WTC11 (cell line): ENCODE data around the gene S1PR5. TPM values are rescaled to one million over a fixed set of nuclear protein-coding genes. Genes with fewer than 3 reads are reported as not detected.

Experiments used
- ATAC-seq: fragments of 200-7000 bp; cut with Tn5 transposase; 2 replicates; pipeline ENCODE4 v1.10.0; 2021; ENCODE audit warnings: mild to moderate bottlenecking, moderate library complexity
- Bru-seq: library from RNA; stranded (reverse); fragments of 400-500 nt; gene quantifications from one replicate; lab custom pipeline; 2021; lab: Mats Ljungman, UMichigan
- CTCF ChIA-PET: fragments of 300-600 bp; sonication (Branson Sonifier 250); formaldehyde crosslinking; loops from one replicate; lab custom pipeline; 2021; ENCODE audit warnings: antibody characterized with exemption; lab: Charles Lee
- POLR2A ChIA-PET: fragments of 350-600 bp; sonication (Branson Sonifier 250); formaldehyde crosslinking; loops from one replicate; lab custom pipeline; 2021; ENCODE audit warnings: antibody characterized with exemption; lab: Charles Lee
- DNase-seq: peaks from one replicate; pipeline ENCODE4 v3.0.0; 2021; ENCODE audit warnings: low spot score
- H3K27ac Mint-ChIP-seq: 2 replicates; pipeline ENCODE4 v1.8.0; 2021; ENCODE audit warnings: mixed read lengths
- H3K27me3 Mint-ChIP-seq: 2 replicates; pipeline ENCODE4 v1.8.0; 2021; ENCODE audit warnings: low read depth, mild to moderate bottlenecking, moderate library complexity, mixed read lengths
- H3K36me3 Mint-ChIP-seq: 2 replicates; pipeline ENCODE4 v1.8.0; 2021; ENCODE audit warnings: mixed read lengths
- H3K4me1 Mint-ChIP-seq: 2 replicates; pipeline ENCODE4 v1.8.0; 2022; ENCODE audit warnings: mixed read lengths
- H3K4me3 Mint-ChIP-seq: 2 replicates; pipeline ENCODE4 v1.8.0; 2021; ENCODE audit warnings: mild to moderate bottlenecking, moderate library complexity, mixed read lengths
- H3K9me3 Mint-ChIP-seq: 2 replicates; pipeline ENCODE4 v1.8.0; 2021; ENCODE audit warnings: mixed read lengths
- FOXP1 ChIP-seq: sonication (generic); formaldehyde crosslinking; IDR thresholded peaks from 2 replicates; pipeline ENCODE4 v1.8.0; 2022; ENCODE audit warnings: missing genetic modification reagents, mild to moderate bottlenecking, moderate library complexity, borderline replicate concordance
- JAZF1 ChIP-seq: fragments of 250-450 bp; sonication (Bioruptor Pico); IDR thresholded peaks from 2 replicates; pipeline ENCODE4 v1.9.0; 2021; ENCODE audit warnings: moderate library complexity, mild to moderate bottlenecking, inconsistent platforms
- KAT7 ChIP-seq: sonication (generic); formaldehyde crosslinking; IDR thresholded peaks from 2 replicates; pipeline ENCODE4 v1.8.1; 2023; ENCODE audit warnings: missing genetic modification reagents, mild to moderate bottlenecking, borderline replicate concordance
- MYBL2 ChIP-seq: sonication (generic); formaldehyde crosslinking; IDR thresholded peaks from 2 replicates; pipeline ENCODE4 v1.8.1; 2023; ENCODE audit warnings: mild to moderate bottlenecking, moderate library complexity, missing genetic modification reagents
- SMAD3 ChIP-seq: sonication (generic); formaldehyde crosslinking; IDR thresholded peaks from 2 replicates; pipeline ENCODE4 v1.8.0; 2022; ENCODE audit warnings: missing genetic modification reagents, mild to moderate bottlenecking, borderline replicate concordance
- SP1 ChIP-seq: sonication (generic); formaldehyde crosslinking; conservative IDR thresholded peaks from 2 replicates; pipeline ENCODE4 v1.8.1; 2022; ENCODE audit warnings: missing genetic modification reagents
- TP53 ChIP-seq: sonication (generic); formaldehyde crosslinking; IDR thresholded peaks from 2 replicates; pipeline ENCODE4 v1.8.1; 2023; ENCODE audit warnings: mild to moderate bottlenecking, missing genetic modification reagents
- ZNF121 ChIP-seq: sonication (generic); formaldehyde crosslinking; IDR thresholded peaks from 2 replicates; pipeline ENCODE4 v1.8.0; 2023; ENCODE audit warnings: missing genetic modification reagents
- ZNF219 ChIP-seq: sonication (generic); formaldehyde crosslinking; IDR thresholded peaks from 2 replicates; pipeline ENCODE4 v1.8.0; 2023; ENCODE audit warnings: missing genetic modification reagents, mild to moderate bottlenecking, borderline replicate concordance
- ZNF263 ChIP-seq: sonication (generic); formaldehyde crosslinking; IDR thresholded peaks from 2 replicates; pipeline ENCODE4 v1.8.1; 2022; ENCODE audit warnings: low read depth, mild to moderate bottlenecking, moderate library complexity, missing genetic modification reagents
- long read RNA-seq, 3 experiments: library from RNA in 1 of 3; library from capped mRNA in 1 of 3; library from polyadenylated mRNA in 1 of 3; unstranded in 2 of 3; stranded (forward) in 1 of 3; transcript quantifications; one replicate each; pipeline ENCODE4 v2.0.0, GENCODE V29; 2021
- total RNA-seq: library from RNA; stranded (reverse); gene quantifications from 3 replicates; pipeline ENCODE4 v1.2.3, GENCODE V29; 2021
- TF ChIP-seq, protein P1 (sequence below): sonication (generic); formaldehyde crosslinking; IDR thresholded peaks from 2 replicates; pipeline ENCODE4 v1.8.0; 2022; ENCODE audit warnings: mild to moderate bottlenecking, missing genetic modification reagents
- TF ChIP-seq, protein P2 (sequence below): sonication (generic); formaldehyde crosslinking; IDR thresholded peaks from 2 replicates; pipeline ENCODE4 v1.8.1; 2022; ENCODE audit warnings: low read depth, mild to moderate bottlenecking, moderate library complexity, missing genetic modification reagents, borderline replicate concordance
- TF ChIP-seq, protein P3 (sequence below): sonication (generic); formaldehyde crosslinking; IDR thresholded peaks from 2 replicates; pipeline ENCODE4 v1.8.1; 2023; ENCODE audit warnings: mild to moderate bottlenecking, missing genetic modification reagents, moderate library complexity
- TF ChIP-seq, protein P4 (sequence below): fragments of 250-450 bp; sonication (Bioruptor Pico); IDR thresholded peaks from 2 replicates; pipeline ENCODE4 v1.9.0; 2021; ENCODE audit warnings: mild to moderate bottlenecking, borderline replicate concordance
- TF ChIP-seq, protein P5 (sequence below): sonication (generic); formaldehyde crosslinking; IDR thresholded peaks from 2 replicates; pipeline ENCODE4 v1.8.0; 2022; ENCODE audit warnings: mild to moderate bottlenecking, missing genetic modification reagents

The S1PR5 gene, protein sequence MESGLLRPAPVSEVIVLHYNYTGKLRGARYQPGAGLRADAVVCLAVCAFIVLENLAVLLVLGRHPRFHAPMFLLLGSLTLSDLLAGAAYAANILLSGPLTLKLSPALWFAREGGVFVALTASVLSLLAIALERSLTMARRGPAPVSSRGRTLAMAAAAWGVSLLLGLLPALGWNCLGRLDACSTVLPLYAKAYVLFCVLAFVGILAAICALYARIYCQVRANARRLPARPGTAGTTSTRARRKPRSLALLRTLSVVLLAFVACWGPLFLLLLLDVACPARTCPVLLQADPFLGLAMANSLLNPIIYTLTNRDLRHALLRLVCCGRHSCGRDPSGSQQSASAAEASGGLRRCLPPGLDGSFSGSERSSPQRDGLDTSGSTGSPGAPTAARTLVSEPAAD
- total RNA-seq (3.8 to 5.4 TPM (median 4.1 TPM) in 3 replicates), Bru-seq, nascent RNA (percentile 54 among the genes with signal in this experiment)
- long read RNA-seq, experiment 1, transcript S1PR5-202 (2 exons, 2,191 nt): major isoform, 11 of 23 reads
- long read RNA-seq, experiment 1, transcript S1PR5-201 (2 exons, 2,341 nt): major isoform, 11 of 23 reads
- long read RNA-seq, experiment 1, partial matches to known transcripts: 0 of 23 reads
- long read RNA-seq, experiment 1, other reads (novel, unspliced or antisense): 1 of 23 reads
- long read RNA-seq, experiment 2, partial matches to known transcripts: 0 of 7 reads
- long read RNA-seq, experiment 2, other reads (novel, unspliced or antisense): 2 of 7 reads
- long read RNA-seq, experiment 3: 0 reads

DNA sequence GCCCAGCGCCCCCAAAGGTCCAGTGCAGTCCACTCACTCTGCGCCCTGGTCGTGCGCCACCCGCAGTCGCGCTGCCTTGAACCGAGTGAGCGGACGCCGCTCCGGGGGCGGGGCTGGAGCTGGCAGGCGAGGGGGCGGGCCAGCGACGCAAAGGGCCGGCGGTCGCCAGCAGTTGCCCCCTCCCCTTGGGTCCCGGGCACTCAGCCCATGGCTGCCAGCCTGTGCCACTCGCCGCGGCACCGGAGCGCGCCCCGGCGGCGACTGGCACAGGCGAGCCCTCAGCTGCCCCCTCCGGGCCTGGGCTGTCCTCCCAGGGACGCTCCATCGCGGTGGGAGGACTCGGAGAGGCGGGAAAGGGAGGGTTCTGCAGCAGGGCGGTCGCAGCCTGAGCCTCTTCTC is at the start of gene S1PR5:
Gene S1PR5 (minus strand): TSS at position 87 of the 399 bp plus-strand sequence. CDS start 2,436 bp downstream, outside the sequence.
- DNase-seq (peak; percentile 54), ATAC-seq (peak; percentile 47)
- Mint-ChIP-seq H3K27me3 (peaks cover 74% of the 10 kb centered on the region), H3K27ac (no peak within 1 kb of the TSS), H3K4me3 (peak within 1 kb of the TSS; percentile 80), H3K4me1 (peaks cover 35% of the 10 kb centered on the region), H3K9me3 (no peaks in the 10 kb centered on the region), H3K36me3 (peaks cover 8% of the 10 kb centered on the region; the same call in 1 of the 2 replicates)
- POLR2A ChIA-PET: interaction anchor here (0.8 kb wide), 1 partner anchor 178 kb away, joined by 3 read pairs; no protein-coding TSS in a partner anchor
- TF ChIP-seq, protein P1, sequence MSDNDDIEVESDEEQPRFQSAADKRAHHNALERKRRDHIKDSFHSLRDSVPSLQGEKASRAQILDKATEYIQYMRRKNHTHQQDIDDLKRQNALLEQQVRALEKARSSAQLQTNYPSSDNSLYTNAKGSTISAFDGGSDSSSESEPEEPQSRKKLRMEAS (CRISPR knock-in tag): 0 out of 2 replicates have a peak, but pooled peaks have one; percentile 39
- TF ChIP-seq SMAD3 (CRISPR knock-in tag) (no peak), KAT7 (0 out of 2 replicates have a peak, but pooled peaks have one; percentile 38), SP1 (CRISPR knock-in tag) (0 out of 2 replicates have a peak, but pooled peaks have one; percentile 35), ZNF263 (CRISPR knock-in tag) (peak; percentile 76)
- CTCF ChIA-PET: interaction anchor here (0.6 to 4.4 kb wide), 12 partner anchors 9 to 183 kb away, joined by 3 to 19 read pairs (median 5); partner anchors contain the start of genes ATG4D and QTRT1

DNA sequence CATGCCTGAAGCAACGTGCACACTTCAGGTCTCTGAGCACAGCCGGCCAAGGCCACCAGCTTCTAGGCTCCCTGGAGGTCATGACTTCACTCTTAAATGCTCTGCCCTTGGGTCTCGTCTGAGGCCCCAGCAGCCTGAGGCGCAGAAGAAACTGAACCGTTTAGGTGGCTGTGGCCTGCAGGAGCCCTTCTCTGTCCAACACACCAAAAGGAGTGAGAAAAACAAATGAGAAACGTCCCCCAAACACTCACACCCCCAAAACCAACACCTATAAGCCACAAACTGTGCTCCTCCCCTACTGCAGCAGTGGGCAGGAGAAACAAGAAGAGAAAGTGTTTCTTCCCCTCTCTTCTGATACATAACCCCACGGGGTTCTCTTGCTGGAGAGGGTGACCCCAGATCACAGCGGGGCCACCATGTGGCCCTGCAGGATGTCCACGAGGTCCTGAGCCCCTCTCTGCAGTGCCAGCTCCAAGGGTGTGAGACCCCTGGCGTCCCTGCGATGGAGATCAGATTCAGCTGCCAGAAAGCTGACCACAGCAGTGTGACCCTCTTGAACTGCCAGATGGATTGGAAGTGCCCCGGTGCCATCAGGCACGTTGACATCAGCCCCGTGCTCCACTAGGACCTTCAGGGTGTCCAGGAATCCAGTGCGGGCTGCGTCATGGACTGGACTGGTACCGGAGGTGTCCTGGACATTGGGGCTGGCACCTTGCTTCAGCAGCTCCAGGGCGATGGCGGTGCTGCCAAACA is 49.6 kb upstream of the S1PR5 start:
- CTCF ChIA-PET: interaction anchor here (0.9 to 4.2 kb wide), 14 partner anchors 25 to 162 kb away, joined by 3 to 20 read pairs (median 4); partner anchors contain the start of gene DNM2
- no peak overlapping the region for H3K27ac Mint-ChIP-seq
- DNase-seq: no peak
- H3K9me3 Mint-ChIP-seq: no peaks in the 10 kb centered on the region
- no peak for ATAC-seq
- peaks cover 19% of the 10 kb centered on the region for H3K27me3 Mint-ChIP-seq
- POLR2A ChIA-PET: interaction anchor here (1.0 to 1.3 kb wide), 2 partner anchors 14 to 147 kb away, joined by 3 read pairs; partner anchors contain the start of gene PDE4A
- H3K4me1 Mint-ChIP-seq: peaks cover 32% of the 10 kb centered on the region
- H3K4me3 Mint-ChIP-seq: peak overlapping the region; percentile 89
- TF ChIP-seq ZNF219 (no peak), TP53 (no peak), FOXP1 (CRISPR knock-in tag) (no peak), ZNF121 (CRISPR knock-in tag) (no peak), MYBL2 (no peak), JAZF1 (no peak), SP1 (CRISPR knock-in tag) (no peak)
- TF ChIP-seq, protein P2, sequence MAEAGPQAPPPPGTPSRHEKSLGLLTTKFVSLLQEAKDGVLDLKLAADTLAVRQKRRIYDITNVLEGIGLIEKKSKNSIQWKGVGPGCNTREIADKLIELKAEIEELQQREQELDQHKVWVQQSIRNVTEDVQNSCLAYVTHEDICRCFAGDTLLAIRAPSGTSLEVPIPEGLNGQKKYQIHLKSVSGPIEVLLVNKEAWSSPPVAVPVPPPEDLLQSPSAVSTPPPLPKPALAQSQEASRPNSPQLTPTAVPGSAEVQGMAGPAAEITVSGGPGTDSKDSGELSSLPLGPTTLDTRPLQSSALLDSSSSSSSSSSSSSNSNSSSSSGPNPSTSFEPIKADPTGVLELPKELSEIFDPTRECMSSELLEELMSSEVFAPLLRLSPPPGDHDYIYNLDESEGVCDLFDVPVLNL (CRISPR knock-in tag): no peak
- TF ChIP-seq, protein P3, sequence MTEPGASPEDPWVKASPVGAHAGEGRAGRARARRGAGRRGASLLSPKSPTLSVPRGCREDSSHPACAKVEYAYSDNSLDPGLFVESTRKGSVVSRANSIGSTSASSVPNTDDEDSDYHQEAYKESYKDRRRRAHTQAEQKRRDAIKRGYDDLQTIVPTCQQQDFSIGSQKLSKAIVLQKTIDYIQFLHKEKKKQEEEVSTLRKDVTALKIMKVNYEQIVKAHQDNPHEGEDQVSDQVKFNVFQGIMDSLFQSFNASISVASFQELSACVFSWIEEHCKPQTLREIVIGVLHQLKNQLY (CRISPR knock-in tag): no peak
- TF ChIP-seq, protein P4, sequence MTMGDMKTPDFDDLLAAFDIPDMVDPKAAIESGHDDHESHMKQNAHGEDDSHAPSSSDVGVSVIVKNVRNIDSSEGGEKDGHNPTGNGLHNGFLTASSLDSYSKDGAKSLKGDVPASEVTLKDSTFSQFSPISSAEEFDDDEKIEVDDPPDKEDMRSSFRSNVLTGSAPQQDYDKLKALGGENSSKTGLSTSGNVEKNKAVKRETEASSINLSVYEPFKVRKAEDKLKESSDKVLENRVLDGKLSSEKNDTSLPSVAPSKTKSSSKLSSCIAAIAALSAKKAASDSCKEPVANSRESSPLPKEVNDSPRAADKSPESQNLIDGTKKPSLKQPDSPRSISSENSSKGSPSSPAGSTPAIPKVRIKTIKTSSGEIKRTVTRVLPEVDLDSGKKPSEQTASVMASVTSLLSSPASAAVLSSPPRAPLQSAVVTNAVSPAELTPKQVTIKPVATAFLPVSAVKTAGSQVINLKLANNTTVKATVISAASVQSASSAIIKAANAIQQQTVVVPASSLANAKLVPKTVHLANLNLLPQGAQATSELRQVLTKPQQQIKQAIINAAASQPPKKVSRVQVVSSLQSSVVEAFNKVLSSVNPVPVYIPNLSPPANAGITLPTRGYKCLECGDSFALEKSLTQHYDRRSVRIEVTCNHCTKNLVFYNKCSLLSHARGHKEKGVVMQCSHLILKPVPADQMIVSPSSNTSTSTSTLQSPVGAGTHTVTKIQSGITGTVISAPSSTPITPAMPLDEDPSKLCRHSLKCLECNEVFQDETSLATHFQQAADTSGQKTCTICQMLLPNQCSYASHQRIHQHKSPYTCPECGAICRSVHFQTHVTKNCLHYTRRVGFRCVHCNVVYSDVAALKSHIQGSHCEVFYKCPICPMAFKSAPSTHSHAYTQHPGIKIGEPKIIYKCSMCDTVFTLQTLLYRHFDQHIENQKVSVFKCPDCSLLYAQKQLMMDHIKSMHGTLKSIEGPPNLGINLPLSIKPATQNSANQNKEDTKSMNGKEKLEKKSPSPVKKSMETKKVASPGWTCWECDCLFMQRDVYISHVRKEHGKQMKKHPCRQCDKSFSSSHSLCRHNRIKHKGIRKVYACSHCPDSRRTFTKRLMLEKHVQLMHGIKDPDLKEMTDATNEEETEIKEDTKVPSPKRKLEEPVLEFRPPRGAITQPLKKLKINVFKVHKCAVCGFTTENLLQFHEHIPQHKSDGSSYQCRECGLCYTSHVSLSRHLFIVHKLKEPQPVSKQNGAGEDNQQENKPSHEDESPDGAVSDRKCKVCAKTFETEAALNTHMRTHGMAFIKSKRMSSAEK: no peak
- TF ChIP-seq, protein P5, sequence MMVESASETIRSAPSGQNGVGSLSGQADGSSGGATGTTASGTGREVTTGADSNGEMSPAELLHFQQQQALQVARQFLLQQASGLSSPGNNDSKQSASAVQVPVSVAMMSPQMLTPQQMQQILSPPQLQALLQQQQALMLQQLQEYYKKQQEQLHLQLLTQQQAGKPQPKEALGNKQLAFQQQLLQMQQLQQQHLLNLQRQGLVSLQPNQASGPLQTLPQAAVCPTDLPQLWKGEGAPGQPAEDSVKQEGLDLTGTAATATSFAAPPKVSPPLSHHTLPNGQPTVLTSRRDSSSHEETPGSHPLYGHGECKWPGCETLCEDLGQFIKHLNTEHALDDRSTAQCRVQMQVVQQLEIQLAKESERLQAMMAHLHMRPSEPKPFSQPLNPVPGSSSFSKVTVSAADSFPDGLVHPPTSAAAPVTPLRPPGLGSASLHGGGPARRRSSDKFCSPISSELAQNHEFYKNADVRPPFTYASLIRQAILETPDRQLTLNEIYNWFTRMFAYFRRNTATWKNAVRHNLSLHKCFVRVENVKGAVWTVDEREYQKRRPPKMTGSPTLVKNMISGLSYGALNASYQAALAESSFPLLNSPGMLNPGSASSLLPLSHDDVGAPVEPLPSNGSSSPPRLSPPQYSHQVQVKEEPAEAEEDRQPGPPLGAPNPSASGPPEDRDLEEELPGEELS (CRISPR knock-in tag): no peak
- TF ChIP-seq, all 79 proteins: peak for 0
- H3K36me3 Mint-ChIP-seq: peaks cover 5% of the 10 kb centered on the region; the same call in 1 of the 2 replicates
